Neural cell (in vitro differentiated cells): ENCODE measurements around the gene SHANK1. TPM values are rescaled to one million over a fixed set of nuclear protein-coding genes. Genes with fewer than 3 reads are reported as not detected.

Source experiments
- H2AFZ ChIP-seq: fragments of 200-600, 300-800 bp; sonication (generic), shearing (Covaris generic); 2 replicates; pipeline ENCODE4 v1.6.0; 2014; ENCODE audit warnings: low read depth, mild to moderate bottlenecking, antibody characterized with exemption, low read length, moderate library complexity
- H3F3A ChIP-seq: fragments of 200-600 bp; shearing (Covaris generic); 2 replicates; pipeline ENCODE4 v1.6.1; 2016; ENCODE audit warnings: mild to moderate bottlenecking, moderate library complexity, mixed read lengths, antibody characterized with exemption, low read length; ENCODE audit not compliant: insufficient read depth, poor library complexity, severe bottlenecking
- H3K27ac ChIP-seq: fragments of 200-600, 300-800 bp; sonication (generic), shearing (Covaris generic); 2 replicates; pipeline ENCODE4 v1.5.1; 2014; ENCODE audit warnings: mild to moderate bottlenecking, low read length, moderate library complexity
- H3K27me3 ChIP-seq: fragments of 300-800, 200-600 bp; sonication (generic), shearing (Covaris generic); 2 replicates; pipeline ENCODE4 v1.6.0; 2014; ENCODE audit warnings: mild to moderate bottlenecking, low read depth, low read length, moderate library complexity; ENCODE audit not compliant: insufficient read depth
- H3K36me3 ChIP-seq: fragments of 300-800, 200-600 bp; sonication (generic), shearing (Covaris generic); 2 replicates; pipeline ENCODE4 v1.5.1; 2014; ENCODE audit warnings: mild to moderate bottlenecking, antibody characterized with exemption, low read length, moderate library complexity; ENCODE audit not compliant: insufficient read depth
- H3K4me2 ChIP-seq: fragments of 300-800, 200-600 bp; sonication (generic), shearing (Covaris generic); 2 replicates; pipeline ENCODE4 v1.6.0; 2014; ENCODE audit warnings: mild to moderate bottlenecking, low read length
- H3K4me3 ChIP-seq: fragments of 300-800, 200-600 bp; sonication (generic), shearing (Covaris generic); 2 replicates; pipeline ENCODE4 v1.5.1; 2014; ENCODE audit warnings: mild to moderate bottlenecking, low read length, moderate library complexity
- H3K79me2 ChIP-seq: fragments of 200-600 bp; shearing (Covaris generic); replicated peaks from 2 replicates; pipeline ENCODE4 v1.6.0; 2014; ENCODE audit warnings: mild to moderate bottlenecking, low read length, moderate library complexity; ENCODE audit not compliant: insufficient read depth
- H3K9ac ChIP-seq: fragments of 300-800, 200-600 bp; sonication (generic), shearing (Covaris generic); 2 replicates; pipeline ENCODE4 v1.6.1; 2016; ENCODE audit warnings: mild to moderate bottlenecking, low read length, mixed read lengths
- H3K9me2 ChIP-seq: fragments of 200-600 bp; shearing (Covaris generic); 2 replicates; pipeline ENCODE4 v1.6.1; 2016; ENCODE audit warnings: mild to moderate bottlenecking, low read length, mixed read lengths; ENCODE audit not compliant: insufficient read depth
- H3K9me3 ChIP-seq: fragments of 200-600, 300-800 bp; sonication (generic), shearing (Covaris generic); 2 replicates; pipeline ENCODE4 v1.6.1; 2016; ENCODE audit warnings: mild to moderate bottlenecking, mixed run types, low read length, moderate library complexity, mixed read lengths
- H4K20me1 ChIP-seq: fragments of 200-600 bp; shearing (Covaris generic); 2 replicates; pipeline ENCODE4 v1.6.1; 2016; ENCODE audit warnings: mild to moderate bottlenecking, mixed run types; ENCODE audit not compliant: insufficient read depth
- EP300 ChIP-seq: fragments of 450-650 bp; conservative IDR thresholded peaks from 2 replicates; pipeline ENCODE4 v1.6.1; 2014; ENCODE audit warnings: antibody characterized with exemption, mild to moderate bottlenecking, moderate library complexity; ENCODE audit not compliant: poor library complexity, severe bottlenecking
- EZH2 ChIP-seq: fragments of 200-600, 300-800 bp; shearing (Covaris generic), sonication (generic); IDR thresholded peaks from 2 replicates; pipeline ENCODE4 v1.6.1; 2014; ENCODE audit warnings: antibody characterized with exemption, low read length, borderline replicate concordance, mild to moderate bottlenecking; ENCODE audit not compliant: insufficient read depth, poor library complexity, severe bottlenecking
- MXI1 ChIP-seq: fragments of 450-650 bp; conservative IDR thresholded peaks from 2 replicates; pipeline ENCODE4 v1.6.1; 2014; ENCODE audit warnings: antibody characterized with exemption, mild to moderate bottlenecking; ENCODE audit not compliant: poor library complexity, severe bottlenecking
- POLR2AphosphoS5 ChIP-seq: IDR thresholded peaks from 2 replicates; pipeline ENCODE4 v1.6.1; 2012
- RAD21 ChIP-seq: fragments of 450-650 bp; conservative IDR thresholded peaks from 2 replicates; pipeline ENCODE4 v1.6.1; 2014; ENCODE audit warnings: antibody characterized with exemption, mild to moderate bottlenecking, moderate library complexity
- SMC3 ChIP-seq: fragments of 450-650 bp; conservative IDR thresholded peaks from 2 replicates; pipeline ENCODE4 v1.6.1; 2014; ENCODE audit warnings: antibody characterized with exemption, mild to moderate bottlenecking, moderate library complexity; ENCODE audit not compliant: poor library complexity
- TAF1 ChIP-seq: IDR thresholded peaks from 2 replicates; pipeline ENCODE4 v1.6.1; 2012; ENCODE audit warnings: low read depth
- polyA plus RNA-seq: library from polyadenylated mRNA; depleted of rRNA; stranded (reverse); fragments of >200 nt; gene quantifications from 2 replicates; pipeline ENCODE4 v1.2.3, GENCODE V29; 2014
- TF ChIP-seq, protein P1 (sequence below): IDR thresholded peaks from 2 replicates; pipeline ENCODE4 v1.6.1; 2012; ENCODE audit warnings: borderline replicate concordance
- TF ChIP-seq, protein P2 (sequence below): fragments of 450-650 bp; IDR thresholded peaks from 2 replicates; pipeline ENCODE4 v1.5.1; 2014; ENCODE audit warnings: antibody characterized with exemption, mild to moderate bottlenecking, moderate library complexity; ENCODE audit not compliant: poor library complexity, severe bottlenecking

SHANK1 gene
- polyA plus RNA-seq, 1 donor from 2014 or later: 7.9 TPM

DNA sequence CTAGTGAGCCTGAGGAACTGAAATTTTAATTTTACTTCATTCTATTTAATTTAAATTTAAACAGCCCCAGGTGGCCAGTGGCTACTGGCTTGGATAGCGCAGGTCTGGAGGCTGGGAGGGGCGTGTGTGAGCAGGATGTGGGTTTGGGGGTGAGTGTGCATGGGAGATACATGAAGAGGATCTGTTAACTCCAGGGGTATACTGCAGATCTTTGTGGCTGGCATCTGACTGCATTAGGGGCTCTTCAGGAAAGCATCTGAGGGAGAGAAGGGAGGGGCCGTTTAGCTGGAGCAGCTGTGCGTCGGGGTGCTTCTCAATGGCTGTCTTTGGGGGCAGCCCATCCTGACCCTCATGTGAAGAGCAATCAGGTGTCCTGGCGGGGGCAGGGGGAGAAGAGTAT, 6.8 kb downstream of the SHANK1 start:
- Histone ChIP-seq H3K36me3 (no peaks in the 10 kb centered on the region), H3K9me3 (no peaks in the 10 kb centered on the region)

DNA sequence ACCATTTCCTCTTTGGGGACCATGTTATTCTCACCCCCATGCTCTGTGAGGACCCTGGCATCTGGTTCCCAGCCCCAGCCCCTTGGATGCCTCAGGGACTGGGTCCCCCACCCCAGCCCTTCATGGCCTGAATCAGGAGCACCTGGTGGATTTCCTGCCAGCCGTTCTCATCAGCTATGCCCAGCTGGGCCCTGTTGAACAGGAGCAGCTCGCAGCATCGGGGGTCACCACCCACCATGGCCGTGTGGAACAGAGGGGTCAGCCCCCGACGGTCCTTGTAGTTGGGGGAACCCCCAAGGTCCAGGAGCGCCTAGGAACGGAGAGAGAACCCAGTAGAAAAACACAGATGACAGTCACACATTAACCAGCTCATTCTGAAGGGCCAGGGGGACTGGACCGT, 7.8 kb downstream of the SHANK1 start:
- Histone ChIP-seq H3K27ac (no peak overlapping the region), H3K9me2 (no peaks in the 10 kb centered on the region), H3K27me3 (no peaks in the 10 kb centered on the region), H3F3A (no peaks in the 10 kb centered on the region), H3K9me3 (no peaks in the 10 kb centered on the region), H2AFZ (no peak overlapping the region), H3K79me2 (no peaks in the 10 kb centered on the region), H4K20me1 (no peaks in the 10 kb centered on the region), H3K4me3 (no peak overlapping the region), H3K36me3 (no peaks in the 10 kb centered on the region), H3K4me2 (no peak overlapping the region), H3K9ac (no peak overlapping the region)
- TF ChIP-seq SMC3 (no peak), MXI1 (no peak), EZH2 (no peak), EP300 (no peak), RAD21 (no peak), POLR2AphosphoS5 (no peak), TAF1 (no peak)
- TF ChIP-seq, protein P1, sequence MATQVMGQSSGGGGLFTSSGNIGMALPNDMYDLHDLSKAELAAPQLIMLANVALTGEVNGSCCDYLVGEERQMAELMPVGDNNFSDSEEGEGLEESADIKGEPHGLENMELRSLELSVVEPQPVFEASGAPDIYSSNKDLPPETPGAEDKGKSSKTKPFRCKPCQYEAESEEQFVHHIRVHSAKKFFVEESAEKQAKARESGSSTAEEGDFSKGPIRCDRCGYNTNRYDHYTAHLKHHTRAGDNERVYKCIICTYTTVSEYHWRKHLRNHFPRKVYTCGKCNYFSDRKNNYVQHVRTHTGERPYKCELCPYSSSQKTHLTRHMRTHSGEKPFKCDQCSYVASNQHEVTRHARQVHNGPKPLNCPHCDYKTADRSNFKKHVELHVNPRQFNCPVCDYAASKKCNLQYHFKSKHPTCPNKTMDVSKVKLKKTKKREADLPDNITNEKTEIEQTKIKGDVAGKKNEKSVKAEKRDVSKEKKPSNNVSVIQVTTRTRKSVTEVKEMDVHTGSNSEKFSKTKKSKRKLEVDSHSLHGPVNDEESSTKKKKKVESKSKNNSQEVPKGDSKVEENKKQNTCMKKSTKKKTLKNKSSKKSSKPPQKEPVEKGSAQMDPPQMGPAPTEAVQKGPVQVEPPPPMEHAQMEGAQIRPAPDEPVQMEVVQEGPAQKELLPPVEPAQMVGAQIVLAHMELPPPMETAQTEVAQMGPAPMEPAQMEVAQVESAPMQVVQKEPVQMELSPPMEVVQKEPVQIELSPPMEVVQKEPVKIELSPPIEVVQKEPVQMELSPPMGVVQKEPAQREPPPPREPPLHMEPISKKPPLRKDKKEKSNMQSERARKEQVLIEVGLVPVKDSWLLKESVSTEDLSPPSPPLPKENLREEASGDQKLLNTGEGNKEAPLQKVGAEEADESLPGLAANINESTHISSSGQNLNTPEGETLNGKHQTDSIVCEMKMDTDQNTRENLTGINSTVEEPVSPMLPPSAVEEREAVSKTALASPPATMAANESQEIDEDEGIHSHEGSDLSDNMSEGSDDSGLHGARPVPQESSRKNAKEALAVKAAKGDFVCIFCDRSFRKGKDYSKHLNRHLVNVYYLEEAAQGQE: no peak
- TF ChIP-seq, protein P2, sequence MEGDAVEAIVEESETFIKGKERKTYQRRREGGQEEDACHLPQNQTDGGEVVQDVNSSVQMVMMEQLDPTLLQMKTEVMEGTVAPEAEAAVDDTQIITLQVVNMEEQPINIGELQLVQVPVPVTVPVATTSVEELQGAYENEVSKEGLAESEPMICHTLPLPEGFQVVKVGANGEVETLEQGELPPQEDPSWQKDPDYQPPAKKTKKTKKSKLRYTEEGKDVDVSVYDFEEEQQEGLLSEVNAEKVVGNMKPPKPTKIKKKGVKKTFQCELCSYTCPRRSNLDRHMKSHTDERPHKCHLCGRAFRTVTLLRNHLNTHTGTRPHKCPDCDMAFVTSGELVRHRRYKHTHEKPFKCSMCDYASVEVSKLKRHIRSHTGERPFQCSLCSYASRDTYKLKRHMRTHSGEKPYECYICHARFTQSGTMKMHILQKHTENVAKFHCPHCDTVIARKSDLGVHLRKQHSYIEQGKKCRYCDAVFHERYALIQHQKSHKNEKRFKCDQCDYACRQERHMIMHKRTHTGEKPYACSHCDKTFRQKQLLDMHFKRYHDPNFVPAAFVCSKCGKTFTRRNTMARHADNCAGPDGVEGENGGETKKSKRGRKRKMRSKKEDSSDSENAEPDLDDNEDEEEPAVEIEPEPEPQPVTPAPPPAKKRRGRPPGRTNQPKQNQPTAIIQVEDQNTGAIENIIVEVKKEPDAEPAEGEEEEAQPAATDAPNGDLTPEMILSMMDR: no peak

More for the DNA sequence above, 6.8 kb downstream of the SHANK1 start:
- TF ChIP-seq EZH2 (no peak), EP300 (no peak), SMC3 (no peak), MXI1 (no peak), POLR2AphosphoS5 (no peak), RAD21 (no peak), TAF1 (no peak)
- TF ChIP-seq, protein P1: no peak
- TF ChIP-seq, protein P2: no peak
- Histone ChIP-seq H3K79me2 (no peaks in the 10 kb centered on the region), H3K27me3 (no peaks in the 10 kb centered on the region), H3K9me2 (no peaks in the 10 kb centered on the region), H2AFZ (no peak overlapping the region), H3K9ac (no peak overlapping the region), H4K20me1 (no peaks in the 10 kb centered on the region), H3K4me3 (no peak overlapping the region), H3F3A (no peaks in the 10 kb centered on the region), H3K27ac (no peak overlapping the region), H3K4me2 (no peak overlapping the region)
